GM23248 (cell line): ENCODE measurements around the gene GADD45G. TPM values are rescaled to one million over a fixed set of nuclear protein-coding genes. Genes with fewer than 3 reads are reported as not detected.

Experiments used
- DNase-seq: peaks from one replicate; pipeline ENCODE4 v3.0.0-alpha.2; 2015
- H2AFZ ChIP-seq: fragments of 200-600 bp; sonication (generic); 2 replicates; pipeline ENCODE4 v1.6.1; 2016; ENCODE audit warnings: antibody characterized with exemption
- H3F3A ChIP-seq: fragments of 200-600 bp; sonication (generic); 2 replicates; pipeline ENCODE4 v1.6.1; 2016; ENCODE audit warnings: mild to moderate bottlenecking, antibody characterized with exemption, mixed run types; ENCODE audit not compliant: insufficient read depth
- H3K27ac ChIP-seq: fragments of 200-600 bp; sonication (generic); 2 replicates; pipeline ENCODE4 v1.5.1; 2016; ENCODE audit warnings: mild to moderate bottlenecking
- H3K27me3 ChIP-seq: fragments of 200-600 bp; sonication (generic); replicated peaks from 2 replicates; pipeline ENCODE4 v1.6.1; 2016; ENCODE audit warnings: mild to moderate bottlenecking; ENCODE audit not compliant: insufficient read depth
- H3K36me3 ChIP-seq: fragments of 200-600 bp; sonication (generic); 2 replicates; pipeline ENCODE4 v1.6.1; 2016; ENCODE audit warnings: low read depth, mild to moderate bottlenecking
- H3K4me1 ChIP-seq: fragments of 200-600 bp; sonication (generic); 2 replicates; pipeline ENCODE4 v1.6.1; 2016; ENCODE audit warnings: mild to moderate bottlenecking; ENCODE audit not compliant: insufficient read depth
- H3K4me2 ChIP-seq: fragments of 200-600 bp; sonication (generic); one replicate; pipeline ENCODE4 v1.6.1; 2016; ENCODE audit warnings: mild to moderate bottlenecking; ENCODE audit not compliant: unreplicated experiment
- H3K4me3 ChIP-seq: fragments of 200-600 bp; sonication (generic); 2 replicates; pipeline ENCODE4 v1.5.1; 2016; ENCODE audit warnings: mild to moderate bottlenecking
- H3K79me2 ChIP-seq: fragments of 200-600 bp; sonication (generic); 2 replicates; pipeline ENCODE4 v1.6.1; 2016; ENCODE audit warnings: mild to moderate bottlenecking; ENCODE audit not compliant: insufficient read depth
- H3K9ac ChIP-seq: fragments of 200-600 bp; sonication (generic); 2 replicates; pipeline ENCODE4 v1.6.1; 2016; ENCODE audit warnings: mild to moderate bottlenecking
- H3K9me2 ChIP-seq: fragments of 200-600 bp; sonication (generic); 2 replicates; pipeline ENCODE4 v1.6.1; 2016; ENCODE audit warnings: mixed run types, mild to moderate bottlenecking, moderate library complexity; ENCODE audit not compliant: insufficient read depth
- H3K9me3 ChIP-seq: fragments of 200-600 bp; sonication (generic); one replicate; pipeline ENCODE4 v1.6.1; 2017; ENCODE audit warnings: low read depth
- H4K20me1 ChIP-seq: fragments of 200-600 bp; sonication (generic); 2 replicates; pipeline ENCODE4 v1.6.0; 2016; ENCODE audit not compliant: insufficient read depth
- EZH2 ChIP-seq: fragments of 200-600 bp; sonication (generic); IDR thresholded peaks from 2 replicates; pipeline ENCODE4 v1.6.1; 2018; ENCODE audit warnings: antibody characterized with exemption, mild to moderate bottlenecking; ENCODE audit not compliant: insufficient read depth, poor library complexity, severe bottlenecking
- EZH2phosphoT487 ChIP-seq: fragments of 200-600 bp; sonication (generic); IDR thresholded peaks from 2 replicates; pipeline ENCODE4 v1.6.1; 2018; ENCODE audit warnings: antibody characterized with exemption, moderate library complexity, mild to moderate bottlenecking, low read depth; ENCODE audit not compliant: insufficient read depth
- WGBS, 2 experiments: methylation state at CpG; one replicate each; pipeline ENCODE4 v1.1.6; 2015 to 2017; ENCODE audit warnings: low lambda C conversion rate in 2 of 2, low coverage in 1 of 2; ENCODE audit errors: missing lambda C conversion rate in 2 of 2; 5-methylcytosine and 5-hydroxymethylcytosine counted together
- in situ Hi-C: fragments of 300-500 bp; cut with MboI; formaldehyde crosslinking; loops from 2 replicates; pipeline ENCODE4 v1.15.0; 2020
- polyA plus RNA-seq: library from polyadenylated mRNA; unstranded; fragments of >200 nt; fragmentation: Nextera tagmentation; extraction: Ambion mirVana; gene quantifications from 2 replicates; pipeline ENCODE4 v1.2.1, GENCODE V29; 2016
- total RNA-seq: library from RNA; depleted of rRNA; stranded (reverse); fragments of >200 nt; shearing (Covaris generic); gene quantifications from 2 replicates; pipeline ENCODE4 v1.2.3, GENCODE V29; 2014

The GADD45G gene
- total and polyA plus RNA-seq, 2 experiments from 2014 or later = 0.54 to 1.2 TPM

GRCh38 chr9:89602978-89603766 is 1.6 kb upstream of the GADD45G start:
- peak; percentile 88 for DNase-seq
- TF ChIP-seq EZH2 (no peak), EZH2phosphoT487 (no peak)
- Histone ChIP-seq H3K4me1 (peaks cover 25% of the 10 kb centered on the region; the same call in 1 of the 2 replicates), H3K27me3 (peaks cover 10% of the 10 kb centered on the region; the same call in 1 of the 2 replicates), H3K9ac (no peak overlapping the region), H4K20me1 (no peaks in the 10 kb centered on the region), H3K36me3 (no peaks in the 10 kb centered on the region), H3K4me3 (peak overlapping the region; percentile 63), H3K9me2 (no peaks in the 10 kb centered on the region), H3F3A (peaks cover 13% of the 10 kb centered on the region), H3K4me2 (peak overlapping the region; percentile 71), H2AFZ (0 out of 2 replicates have a peak overlapping the region, but pooled peaks have one; percentile 83), H3K79me2 (no peaks in the 10 kb centered on the region), H3K9me3 (no peaks in the 10 kb centered on the region), H3K27ac (no peak overlapping the region)
- WGBS, 2 experiments = 1 to 2% methylated on average over 28 of the region's 28 CpGs
- in situ Hi-C loops = loop anchor here (5.0 kb wide), 1 partner anchor 504 kb away; no protein-coding TSS in a partner anchor

GRCh38 chr9:89603767-89604665 is 796 bp upstream of the GADD45G start:
- no peak overlapping the region for H3K9ac ChIP-seq

GRCh38 chr9:89605465-89606048 is 745 bp downstream of the GADD45G start:
- Histone ChIP-seq H3K27ac (peak overlapping the region; percentile 58), H3K9me2 (no peaks in the 10 kb centered on the region), H3K79me2 (no peaks in the 10 kb centered on the region), H3K9me3 (no peaks in the 10 kb centered on the region), H3K4me3 (peak overlapping the region; percentile 63), H3K9ac (peak overlapping the region; percentile 69), H4K20me1 (no peaks in the 10 kb centered on the region), H3K4me2 (peak overlapping the region; percentile 71), H2AFZ (peak overlapping the region; percentile 83), H3K27me3 (no peaks in the 10 kb centered on the region), H3K36me3 (no peaks in the 10 kb centered on the region), H3K4me1 (peaks cover 25% of the 10 kb centered on the region; the same call in 1 of the 2 replicates), H3F3A (peaks cover 13% of the 10 kb centered on the region)
- DNase-seq = peak; percentile 89
- 1 to 3% methylated on average over 41 to 44 of the region's 57 CpGs for WGBS, 2 experiments
- in situ Hi-C loops = no loop called here
- TF ChIP-seq EZH2 = no peak
- no peak for TF ChIP-seq EZH2phosphoT487

More at GRCh38 chr9:89603767-89604665, 796 bp upstream of the GADD45G start:
- no peak overlapping the region for H3K27ac ChIP-seq
- TF ChIP-seq EZH2phosphoT487 (no peak), EZH2 (no peak)
- 1% methylated on average over 38 to 63 of the region's 64 CpGs for WGBS, 2 experiments
- H3K4me2 ChIP-seq = peak overlapping the region; percentile 71
- peak; percentile 41 for DNase-seq
- H3K79me2 ChIP-seq = no peaks in the 10 kb centered on the region
- H3K36me3 ChIP-seq = no peaks in the 10 kb centered on the region
- H3K4me1 ChIP-seq = peaks cover 25% of the 10 kb centered on the region; the same call in 1 of the 2 replicates
- H2AFZ ChIP-seq = peak overlapping the region; percentile 83
- peaks cover 10% of the 10 kb centered on the region; the same call in 1 of the 2 replicates for H3K27me3 ChIP-seq
- in situ Hi-C loops = loop anchor here (5.0 kb wide), 1 partner anchor 503 kb away; no protein-coding TSS in a partner anchor
- peaks cover 13% of the 10 kb centered on the region for H3F3A ChIP-seq
- H4K20me1 ChIP-seq = no peaks in the 10 kb centered on the region
- H3K9me3 ChIP-seq = no peaks in the 10 kb centered on the region
- peak overlapping the region; percentile 63 for H3K4me3 ChIP-seq
- no peaks in the 10 kb centered on the region for H3K9me2 ChIP-seq
